SK-MEL-5 (cell line): ENCODE data around the gene GUK1. TPM values are rescaled to one million over a fixed set of nuclear protein-coding genes. Genes with fewer than 3 reads are reported as not detected.
"Not testable (repeated sequence)": the region's sequence is repeated elsewhere in the genome, so short reads cannot be mapped to it uniquely, and the experiment has no call there.

Experiments
- DNase-seq: peaks from one replicate; pipeline ENCODE4 v3.0.0-alpha.2; 2016; ENCODE audit warnings: low read depth, low spot score
- in situ Hi-C: cut with HindIII; loops from 2 replicates; pipeline ENCODE4 v1.10.0; 2016; ENCODE audit warnings: low sequenced_read_pairs, high pct_unique_total_duplicates, low pct_unique_long_range_greater_than_20kb
- total RNA-seq: library from RNA; depleted of rRNA; stranded (reverse); fragments of >200 nt; shearing (Covaris generic); gene quantifications from 2 replicates; pipeline ENCODE4 v1.2.3, GENCODE V29; 2014

Gene GUK1
- total RNA-seq, 1 experiment from 2014 or later = 198 TPM

- in situ Hi-C loops = no loop called here
- DNase-seq = no peak
Measured at GRCh38 chr1:228101994-228102790, 37.9 kb upstream of the GUK1 start.

- peak; percentile 92 for DNase-seq
- in situ Hi-C loops = no loop called here
Measured at GRCh38 chr1:228102791-228103620, 37.1 kb upstream of the GUK1 start, which contains the start of gene C1orf35. Gene C1orf35 (minus strand): TSS chr1:228103325. CDS start chr1:228103227, 98 bp downstream.

- DNase-seq = no peak
- in situ Hi-C loops = no loop called here
Measured at GRCh38 chr1:228104526-228105269, 35.4 kb upstream of the GUK1 start.

GRCh38 chr1:228105270-228105995 is 34.6 kb upstream of the GUK1 start:
- DNase-seq = no peak
- in situ Hi-C loops = no loop called here

GRCh38 chr1:228105996-228106799 is 33.9 kb upstream of the GUK1 start:
- DNase-seq = no peak
- in situ Hi-C loops = no loop called here

GRCh38 chr1:228106800-228107054 is 33.4 kb upstream of the GUK1 start:
- in situ Hi-C loops = no loop called here
- DNase-seq = no peak

GRCh38 chr1:228107636-228108035 is 32.4 kb upstream of the GUK1 start:
- DNase-seq = no peak
- in situ Hi-C loops = no loop called here

- in situ Hi-C loops = no loop called here
- no peak for DNase-seq
Measured at GRCh38 chr1:228108055-228108690, 31.9 kb upstream of the GUK1 start.

GRCh38 chr1:228108742-228109072 is 31.4 kb upstream of the GUK1 start:
- in situ Hi-C loops = no loop called here
- DNase-seq = no peak

- peak; percentile 95 for DNase-seq
- in situ Hi-C loops = no loop called here
Measured at GRCh38 chr1:228109073-228109961, 30.8 kb upstream of the GUK1 start, which contains the start of gene MRPL55. Gene MRPL55 (minus strand): TSS chr1:228109299. CDS start chr1:228108260, 1,039 bp downstream.

GRCh38 chr1:228109962-228110488 is 30.1 kb upstream of the GUK1 start:
- in situ Hi-C loops = no loop called here
- no peak for DNase-seq

- in situ Hi-C loops = no loop called here
- DNase-seq = no peak
Measured at GRCh38 chr1:228110556-228110955, 29.5 kb upstream of the GUK1 start.

- DNase-seq, in situ Hi-C loops: not testable (repeated sequence)
Measured at GRCh38 chr1:228111315-228111714, 28.8 kb upstream of the GUK1 start.

GRCh38 chr1:228112167-228112566 is 27.9 kb upstream of the GUK1 start:
- in situ Hi-C loops = no loop called here
- DNase-seq = no peak

GRCh38 chr1:228112617-228113016 is 27.5 kb upstream of the GUK1 start:
- in situ Hi-C loops = no loop called here
- DNase-seq = no peak
